Naive thymus-derived CD8-positive, alpha-beta T cell (primary cell): ENCODE data around the gene SHISA7. TPM values are rescaled to one million over a fixed set of nuclear protein-coding genes. Genes with fewer than 3 reads are reported as not detected.
A peak's percentile ranks its signal among the peaks of the same experiment; 100 is the strongest.

Experiments used
- ATAC-seq, 2 donors: fragments of 150-1000 bp; cut with Tn5 transposase in 1 of 2; sonication (Bioruptor Pico), chemical (Tn5 transposase) in 1 of 2; 1 replicate in 1 of 2; 2 replicates in 1 of 2; pipeline ENCODE4 v1.10.0; 2021; ENCODE audit warnings: mild to moderate bottlenecking in 2 of 2, moderate library complexity in 2 of 2
- POLR2A ChIA-PET: fragments of 350-600 bp; sonication (Branson Sonifier 250); formaldehyde crosslinking; loops from one replicate; lab custom pipeline; 2021; ENCODE audit warnings: antibody characterized with exemption; lab: Charles Lee
- DNase-seq, 10 donors: peaks; one replicate each; pipeline versions ENCODE4 v3.0.0 to v3.0.0-alpha.2; 2020 to 2022
- H3K27ac Mint-ChIP-seq, 10 donors: one replicate each; pipeline ENCODE4 v1.8.0; 2020 to 2022; ENCODE audit warnings: mild to moderate bottlenecking in 10 of 10, mixed read lengths in 10 of 10, moderate library complexity in 4 of 10, inconsistent platforms in 1 of 10
- H3K27me3 Mint-ChIP-seq, 5 donors: one replicate each; pipeline ENCODE4 v1.8.0; 2021 to 2022; ENCODE audit warnings: mixed read lengths in 5 of 5
- H3K36me3 Mint-ChIP-seq, 3 donors: one replicate each; pipeline ENCODE4 v1.8.0; 2020 to 2022; ENCODE audit warnings: mixed read lengths in 3 of 3, mild to moderate bottlenecking in 2 of 3, inconsistent platforms in 1 of 3
- H3K4me1 Mint-ChIP-seq, 4 donors: one replicate each; pipeline ENCODE4 v1.8.0; 2021 to 2022; ENCODE audit warnings: mixed read lengths in 4 of 4
- H3K4me3 Mint-ChIP-seq, 10 donors: one replicate each; pipeline ENCODE4 v1.8.0; 2020 to 2022; ENCODE audit warnings: mild to moderate bottlenecking in 10 of 10, mixed read lengths in 10 of 10, moderate library complexity in 6 of 10, inconsistent platforms in 1 of 10
- H3K9me3 Mint-ChIP-seq, 9 donors: one replicate each; pipeline ENCODE4 v1.8.0; 2020 to 2022; ENCODE audit warnings: mixed read lengths in 9 of 9, mild to moderate bottlenecking in 3 of 9, inconsistent platforms in 1 of 9, moderate library complexity in 1 of 9
- polyA plus RNA-seq, 3 donors: library from polyadenylated mRNA; unstranded; fragments of 300-500 nt; fragmentation: Illumina TruSeq; gene quantifications; one replicate each; pipeline ENCODE4 v1.2.3, GENCODE V29; 2021
- total RNA-seq, 8 experiments: library from RNA in 2 of 8; stranded (reverse) in 2 of 8; gene quantifications; one replicate each; pipeline ENCODE4 v1.2.3 and lab custom pipeline; 2021 to 2026

The SHISA7 gene
- total and polyA plus RNA-seq, 5 experiments from 2014 or later, result not detected

DNA sequence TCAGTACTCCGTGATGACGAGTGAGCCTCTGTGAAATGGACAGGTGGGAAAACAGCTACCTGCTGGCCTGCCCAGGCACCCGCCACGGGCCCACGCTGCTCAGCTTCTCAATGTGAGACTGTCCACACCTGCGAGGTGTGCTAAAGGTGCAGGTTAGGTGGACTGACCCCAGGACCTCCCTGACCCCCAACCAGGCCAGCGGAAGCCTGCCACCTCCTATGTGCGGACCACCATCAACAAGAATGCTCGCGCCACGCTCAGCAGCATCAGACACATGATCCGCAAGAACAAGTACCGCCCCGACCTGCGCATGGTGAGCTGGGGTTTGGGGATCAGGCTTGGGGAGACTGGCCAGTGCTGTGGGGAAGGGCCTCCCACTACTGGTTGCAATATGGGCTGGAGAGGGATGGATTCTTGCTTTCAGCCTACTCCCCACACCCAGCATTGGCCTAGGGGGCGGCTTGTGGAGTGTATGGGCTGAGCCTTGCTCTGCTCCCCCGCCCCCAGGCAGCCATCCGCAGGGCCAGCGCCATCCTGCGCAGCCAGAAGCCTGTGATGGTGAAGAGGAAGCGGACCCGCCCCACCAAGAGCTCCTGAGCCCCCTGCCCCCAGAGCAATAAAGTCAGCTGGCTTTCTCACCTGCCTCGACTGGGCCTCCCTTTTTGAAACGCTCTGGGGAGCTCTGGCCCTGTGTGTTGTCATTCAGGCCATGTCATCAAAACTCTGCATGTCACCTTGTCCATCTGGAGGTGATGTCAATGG, 55.2 kb downstream of the SHISA7 start:
- DNase-seq (peak in 1 of 10 donors; percentile 59), ATAC-seq (no peak)
- Mint-ChIP-seq H3K4me1 (peaks cover 26 to 79% (median 69%) of the 10 kb centered on the region in 4 donors), H3K9me3 (peaks cover 0 to 2% (median 0%) of the 10 kb centered on the region in 9 donors), H3K36me3 (peaks cover 9 to 56% (median 21%) of the 10 kb centered on the region in 3 donors), H3K27ac (peak overlapping the region; percentile 31 to 100 (median 99)), H3K27me3 (no peaks in the 10 kb centered on the region), H3K4me3 (peak overlapping the region; percentile 99 to 100 (median 100))
- POLR2A ChIA-PET, result interaction anchor here (0.7 to 12.9 kb wide), 6 partner anchors 11 to 284 kb away, joined by 3 to 181 read pairs (median 12); partner anchors contain the start of genes FIZ1 and UBE2S

DNA sequence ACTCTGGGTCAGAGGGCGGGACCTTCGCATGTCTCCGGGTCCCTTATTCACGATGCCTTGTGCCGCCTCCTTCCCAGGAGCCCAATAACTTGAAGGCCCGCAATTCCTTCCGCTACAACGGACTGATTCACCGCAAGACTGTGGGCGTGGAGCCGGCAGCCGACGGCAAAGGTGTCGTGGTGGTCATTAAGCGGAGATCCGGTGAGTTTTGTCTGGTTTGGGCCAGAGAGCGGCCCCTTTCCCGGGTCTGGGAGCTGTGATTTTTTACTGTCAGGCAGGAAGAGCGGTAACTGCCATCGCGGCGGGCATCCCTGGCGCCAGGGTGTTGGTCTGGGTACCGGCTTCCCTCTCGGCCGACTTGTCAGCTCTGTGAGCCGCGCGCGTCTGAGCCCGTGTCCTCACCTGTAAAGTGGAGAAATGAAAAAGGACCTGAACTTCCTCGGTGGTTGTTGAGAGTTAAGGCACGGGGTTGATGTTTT, 56.6 kb downstream of the SHISA7 start:
- ATAC-seq, result no peak
- peaks cover 35 to 82% (median 78%) of the 10 kb centered on the region in 4 donors for H3K4me1 Mint-ChIP-seq
- H3K4me3 Mint-ChIP-seq, result peak overlapping the region; percentile 99 to 100 (median 100)
- H3K27me3 Mint-ChIP-seq, result no peaks in the 10 kb centered on the region
- POLR2A ChIA-PET, result interaction anchor here (0.6 to 12.9 kb wide), 9 partner anchors 12 to 132 kb away, joined by 3 to 181 read pairs (median 19); partner anchors contain the start of genes KMT5C, PPP6R1 and UBE2S
- peaks cover 0 to 2% (median 0%) of the 10 kb centered on the region in 9 donors for H3K9me3 Mint-ChIP-seq
- no peak for DNase-seq
- peak overlapping the region; percentile 98 to 100 (median 99) for H3K27ac Mint-ChIP-seq
- H3K36me3 Mint-ChIP-seq, result peaks cover 9 to 50% (median 21%) of the 10 kb centered on the region in 3 donors

DNA sequence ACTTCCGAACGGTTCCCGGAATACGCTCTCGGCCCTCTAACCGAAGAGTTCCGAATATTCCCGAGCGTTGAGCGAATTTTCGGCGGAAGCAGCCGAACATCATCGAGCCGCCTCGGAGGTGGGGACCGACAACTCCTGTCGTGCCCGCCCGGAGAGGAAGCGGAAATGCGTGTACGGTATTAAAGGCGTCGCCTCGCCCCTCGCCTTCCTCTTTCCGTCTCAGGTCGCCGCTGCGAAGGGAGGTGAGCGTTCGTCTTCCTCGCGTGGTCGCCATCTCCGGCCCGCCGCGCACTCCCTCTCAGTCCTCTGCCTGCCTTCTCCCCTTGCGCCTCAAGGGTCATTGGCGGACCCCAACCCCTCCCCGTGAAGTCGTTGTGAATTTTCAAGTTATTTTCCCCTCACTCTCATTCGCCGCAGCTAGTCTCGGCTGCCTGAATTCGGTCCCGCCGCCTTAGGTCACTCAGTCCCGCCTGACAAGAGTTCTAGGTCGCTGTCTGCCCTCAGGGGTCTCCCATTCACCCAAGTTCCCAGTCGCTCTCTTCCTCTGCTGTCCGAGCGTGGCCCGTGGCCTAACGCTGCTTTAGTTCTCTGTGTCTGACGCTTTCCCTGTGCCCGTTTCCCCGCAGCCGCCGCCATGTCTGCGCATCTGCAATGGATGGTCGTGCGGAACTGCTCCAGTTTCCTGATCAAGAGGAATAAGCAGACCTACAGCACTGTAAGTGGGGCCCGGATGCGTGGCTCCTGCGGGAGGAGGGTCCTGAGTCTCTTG, 57.2 kb downstream of the SHISA7 start, which contains the start of gene RPL28:
Gene RPL28 (plus strand): TSS at position 209 of the 769 bp plus-strand sequence. CDS start 426 bp downstream, at position 635.
- DNase-seq, result peak; percentile 63 to 100 (median 99)
- peaks cover 0 to 2% (median 0%) of the 10 kb centered on the region in 9 donors for H3K9me3 Mint-ChIP-seq
- peak within 1 kb of the TSS; percentile 98 to 100 (median 99) for H3K27ac Mint-ChIP-seq
- POLR2A ChIA-PET, result interaction anchor here (0.5 to 12.9 kb wide), 8 partner anchors 13 to 131 kb away, joined by 3 to 181 read pairs (median 22); partner anchors contain the start of genes KMT5C, PPP6R1 and UBE2S
- peak within 1 kb of the TSS; percentile 99 to 100 (median 100) for H3K4me3 Mint-ChIP-seq
- H3K36me3 Mint-ChIP-seq, result peaks cover 9 to 50% (median 21%) of the 10 kb centered on the region in 3 donors
- ATAC-seq, result peak; percentile 73 to 81
- no peaks in the 10 kb centered on the region for H3K27me3 Mint-ChIP-seq
- H3K4me1 Mint-ChIP-seq, result peaks cover 36 to 79% (median 75%) of the 10 kb centered on the region in 4 donors

DNA sequence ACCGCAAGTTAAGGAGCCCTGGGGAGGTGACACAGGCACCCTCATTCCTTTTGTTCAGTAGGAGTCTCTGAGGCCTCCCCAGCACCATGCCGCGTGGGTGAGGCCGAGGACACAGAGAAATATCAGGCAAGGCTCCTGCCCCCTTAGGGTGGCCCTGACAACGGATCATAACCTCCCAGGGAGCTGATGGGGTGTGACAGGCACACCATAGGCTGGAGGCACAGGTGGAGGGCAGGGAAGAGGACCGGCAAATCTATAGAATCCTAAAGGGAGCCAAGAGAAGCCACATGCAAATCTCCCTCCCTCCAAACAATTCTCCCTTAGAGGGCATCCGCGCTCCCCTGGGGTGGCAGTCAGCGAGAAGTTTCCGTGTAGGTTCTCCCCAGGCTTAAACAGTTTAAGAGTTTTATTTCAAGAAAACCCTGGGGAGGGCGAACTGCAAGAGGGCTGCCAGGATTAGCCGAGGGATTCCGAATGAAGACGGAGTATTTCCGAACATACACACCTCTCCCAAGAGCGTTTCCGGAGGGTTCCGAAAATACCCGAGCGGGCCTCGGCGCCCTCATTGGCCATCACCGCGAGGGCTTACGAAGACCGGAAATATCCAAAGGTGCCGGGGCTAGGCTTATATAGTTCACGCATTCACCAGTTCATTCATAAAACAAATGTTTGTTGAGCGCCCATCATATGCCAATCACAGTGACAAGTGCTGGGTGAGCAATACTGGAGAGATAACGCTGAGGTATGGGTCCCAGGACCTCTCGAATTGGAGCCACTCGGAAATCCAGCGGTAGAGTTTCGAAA, 58.0 kb downstream of the SHISA7 start:
- Mint-ChIP-seq H3K4me1 (peaks cover 33 to 73% (median 67%) of the 10 kb centered on the region in 4 donors), H3K4me3 (peak overlapping the region; percentile 99 to 100 (median 100)), H3K9me3 (peaks cover 0 to 2% (median 0%) of the 10 kb centered on the region in 9 donors), H3K27ac (peak overlapping the region; percentile 98 to 100 (median 99)), H3K27me3 (no peaks in the 10 kb centered on the region), H3K36me3 (peaks cover 9 to 45% (median 21%) of the 10 kb centered on the region in 3 donors)
- peak; percentile 89 to 100 (median 96) for DNase-seq
- peak; percentile 77 for ATAC-seq
- POLR2A ChIA-PET, result interaction anchor here (0.5 to 12.9 kb wide), 21 partner anchors 11 to 269 kb away, joined by 3 to 181 read pairs (median 5); partner anchors contain the start of genes CCDC106, GARIN5B, HSPBP1 and ISOC2

DNA sequence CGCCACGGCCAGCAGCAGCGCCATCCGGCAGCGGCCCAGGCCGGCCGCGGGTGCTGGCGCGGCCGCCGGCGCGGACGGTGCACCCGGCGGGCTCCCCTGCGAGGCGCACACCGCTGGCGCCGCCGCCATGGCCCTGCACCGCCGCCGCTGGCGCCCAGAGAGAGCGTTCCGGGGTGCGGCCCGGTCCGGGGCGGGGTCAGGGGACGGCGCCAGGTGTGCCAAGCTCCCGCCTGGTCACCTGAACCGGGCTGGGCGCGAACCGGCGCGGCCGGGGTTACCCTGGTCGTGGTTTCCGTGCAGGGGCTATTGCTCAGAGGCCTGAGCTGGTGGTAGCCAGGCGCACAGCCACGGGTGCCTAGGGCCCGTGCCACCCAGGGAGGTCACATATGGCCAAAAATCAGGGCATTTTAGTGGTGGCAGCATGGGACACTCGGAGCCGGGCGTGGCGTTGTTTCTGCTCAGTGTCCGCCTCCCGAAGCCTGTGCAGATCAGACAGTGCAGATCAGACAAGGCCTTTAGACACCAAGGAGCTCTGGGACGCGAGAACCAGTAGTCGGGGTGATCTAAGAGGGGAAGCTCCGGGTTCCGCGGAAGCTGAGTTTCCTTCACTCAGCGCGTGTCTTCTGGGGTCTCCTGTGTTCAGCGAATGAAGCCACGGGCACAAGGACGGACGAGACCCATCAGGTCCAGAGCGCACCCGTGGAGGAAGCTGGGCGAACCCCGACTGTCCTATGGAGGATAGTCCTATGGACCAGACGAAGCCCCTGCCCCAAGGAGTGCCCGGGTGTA, 58.8 kb downstream of the SHISA7 start, which contains the start of gene TMEM238:
Gene TMEM238 (minus strand): TSS at position 162 of the 789 bp plus-strand sequence. CDS start 33 bp downstream, at position 129.
- peaks cover 27 to 65% (median 59%) of the 10 kb centered on the region in 4 donors for H3K4me1 Mint-ChIP-seq

DNA sequence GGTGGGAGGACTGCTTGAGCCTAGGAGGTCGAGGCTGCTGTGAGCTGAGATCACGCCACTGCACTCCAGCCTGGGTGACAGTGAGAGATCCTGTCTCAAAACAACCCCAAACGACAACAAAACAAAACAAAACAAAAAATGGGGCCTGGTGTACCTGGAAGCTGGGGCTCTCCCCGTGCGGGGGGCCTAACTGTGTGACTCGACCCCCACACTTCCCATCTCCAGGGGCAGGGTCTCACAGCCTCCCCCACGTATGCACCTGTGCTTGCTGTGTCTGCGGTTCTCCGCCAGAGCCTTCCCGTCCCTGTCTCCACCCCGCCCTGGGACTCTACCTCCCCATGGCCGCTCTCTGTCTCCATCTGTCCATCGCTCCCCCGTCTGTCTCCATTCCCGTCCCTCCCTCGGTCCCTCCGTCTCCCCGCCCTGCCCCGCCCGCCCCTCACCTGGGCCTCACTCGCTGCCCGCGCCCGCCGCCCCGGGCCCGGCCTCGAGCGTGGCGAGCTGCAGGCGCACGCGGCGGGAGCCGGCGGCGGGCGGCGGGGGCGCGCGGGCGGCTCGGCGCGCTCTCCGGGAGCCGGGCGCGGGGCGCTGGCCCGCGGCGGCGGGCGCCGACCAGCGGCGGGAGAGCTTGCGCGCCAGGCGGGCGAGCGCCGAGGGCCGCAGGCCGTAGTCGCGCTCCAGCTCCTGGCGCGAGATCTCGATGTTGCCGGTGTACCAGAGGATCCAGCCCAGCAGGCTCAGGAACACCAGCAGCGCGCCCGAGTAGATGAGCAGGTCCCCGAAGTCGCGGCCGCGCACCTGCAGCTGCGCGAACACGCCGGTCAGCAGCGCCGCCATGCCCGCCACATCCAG, 59.6 kb downstream of the SHISA7 start:
- Mint-ChIP-seq H3K4me3 (peak overlapping the region; percentile 78 to 99 (median 84)), H3K9me3 (peaks cover 0 to 2% (median 0%) of the 10 kb centered on the region in 9 donors), H3K27ac (peak overlapping the region; percentile 48 to 92 (median 85)), H3K36me3 (peaks cover 9 to 29% (median 15%) of the 10 kb centered on the region in 3 donors), H3K4me1 (peaks cover 23 to 57% (median 51%) of the 10 kb centered on the region in 4 donors), H3K27me3 (no peaks in the 10 kb centered on the region)
- POLR2A ChIA-PET, result interaction anchor here (0.6 to 12.9 kb wide), 18 partner anchors 8 to 271 kb away, joined by 3 to 181 read pairs (median 7); partner anchors contain the start of genes CCDC106, GARIN5B, HSPBP1 and KMT5C
- ATAC-seq, result peak in 1 of 2 donors; percentile 7
- DNase-seq, result peak in 7 of 10 donors; percentile 37 to 69 (median 44)

More for the DNA sequence above, 58.8 kb downstream of the SHISA7 start, which contains the start of gene TMEM238:
- POLR2A ChIA-PET, result interaction anchor here (0.5 to 12.9 kb wide), 23 partner anchors 9 to 270 kb away, joined by 3 to 181 read pairs (median 5); partner anchors contain the start of genes CCDC106, GARIN5B, HSPBP1 and ISOC2
- peak in 7 of 10 donors; percentile 37 to 68 (median 46) for DNase-seq
- Mint-ChIP-seq H3K27me3 (no peaks in the 10 kb centered on the region), H3K36me3 (peaks cover 9 to 37% (median 17%) of the 10 kb centered on the region in 3 donors), H3K9me3 (peaks cover 0 to 2% (median 0%) of the 10 kb centered on the region in 9 donors), H3K4me3 (peak within 1 kb of the TSS; percentile 99 to 100 (median 100)), H3K27ac (peak within 1 kb of the TSS; percentile 98 to 100 (median 99))
- peak in 1 of 2 donors; percentile 14 for ATAC-seq

DNA sequence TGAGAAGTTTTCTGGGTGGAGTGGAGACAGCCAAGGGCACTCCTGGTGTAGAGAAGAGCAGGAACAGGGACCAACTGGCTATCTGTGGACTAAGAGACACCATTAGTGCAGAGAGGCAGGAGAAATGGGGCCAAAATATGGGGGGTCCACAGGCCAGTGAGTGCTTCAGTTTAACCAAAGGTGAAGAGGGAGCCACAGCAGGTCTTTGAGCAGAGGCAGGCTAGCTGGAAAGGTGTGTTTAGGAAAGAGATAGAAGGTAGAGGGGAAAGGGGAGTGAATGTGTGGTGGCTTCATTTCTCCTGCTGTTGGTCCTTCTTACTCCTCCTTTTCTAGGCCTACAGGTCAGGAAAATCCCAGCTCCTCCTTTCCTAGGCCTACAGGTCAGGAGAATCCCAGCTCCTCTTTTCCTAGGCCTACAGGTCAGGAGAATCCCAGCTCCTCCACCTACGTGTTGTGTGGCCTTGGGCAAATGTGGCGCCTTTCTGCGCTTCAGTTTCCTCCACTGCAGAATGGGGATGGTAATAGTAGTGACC, 60.5 kb downstream of the SHISA7 start:
- POLR2A ChIA-PET, result interaction anchor here (1.3 to 12.9 kb wide), 7 partner anchors 11 to 239 kb away, joined by 3 to 181 read pairs (median 21); partner anchors contain the start of genes KMT5C and UBE2S

DNA sequence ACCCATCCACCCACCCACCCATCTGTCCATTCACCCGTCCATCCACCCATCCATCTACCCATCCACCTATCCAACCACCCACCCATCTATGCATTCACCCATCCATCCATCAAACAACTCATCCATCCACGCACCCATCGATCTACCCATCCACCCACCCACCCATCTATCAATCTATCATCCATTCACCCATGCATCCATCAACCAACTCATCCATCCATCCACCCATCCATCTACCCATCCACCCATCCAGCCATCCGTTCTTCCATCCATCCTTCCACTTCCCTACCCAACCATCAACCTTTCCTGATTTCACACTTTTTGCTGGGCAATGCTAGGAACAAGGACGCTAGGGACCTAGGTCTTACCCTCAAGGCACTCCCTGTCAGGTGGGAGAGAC, 61.1 kb downstream of the SHISA7 start:
- no peaks in the 10 kb centered on the region for H3K27me3 Mint-ChIP-seq
- ATAC-seq, result no peak
- H3K4me3 Mint-ChIP-seq, result peak overlapping the region in 8 of 10 donors; percentile 12 to 99 (median 82)
- no peak for DNase-seq
- POLR2A ChIA-PET, result no interaction called here
- peaks cover 21 to 42% (median 38%) of the 10 kb centered on the region in 4 donors for H3K4me1 Mint-ChIP-seq
- H3K27ac Mint-ChIP-seq, result peak overlapping the region in 2 of 10 donors; percentile 11 to 79
- peaks cover 0 to 2% (median 0%) of the 10 kb centered on the region in 9 donors for H3K9me3 Mint-ChIP-seq
- H3K36me3 Mint-ChIP-seq, result peaks cover 6 to 15% (median 9%) of the 10 kb centered on the region in 3 donors

More for the DNA sequence above, 60.5 kb downstream of the SHISA7 start:
- H3K9me3 Mint-ChIP-seq, result peaks cover 0 to 2% (median 0%) of the 10 kb centered on the region in 9 donors
- peaks cover 23 to 47% (median 43%) of the 10 kb centered on the region in 4 donors for H3K4me1 Mint-ChIP-seq
- H3K27ac Mint-ChIP-seq, result peak overlapping the region in 7 of 10 donors; percentile 11 to 91 (median 75)
- H3K4me3 Mint-ChIP-seq, result peak overlapping the region; percentile 78 to 99 (median 84)
- H3K27me3 Mint-ChIP-seq, result no peaks in the 10 kb centered on the region
- DNase-seq (peak in 1 of 10 donors; percentile 13), ATAC-seq (no peak)
- H3K36me3 Mint-ChIP-seq, result peaks cover 9 to 20% (median 10%) of the 10 kb centered on the region in 3 donors

DNA sequence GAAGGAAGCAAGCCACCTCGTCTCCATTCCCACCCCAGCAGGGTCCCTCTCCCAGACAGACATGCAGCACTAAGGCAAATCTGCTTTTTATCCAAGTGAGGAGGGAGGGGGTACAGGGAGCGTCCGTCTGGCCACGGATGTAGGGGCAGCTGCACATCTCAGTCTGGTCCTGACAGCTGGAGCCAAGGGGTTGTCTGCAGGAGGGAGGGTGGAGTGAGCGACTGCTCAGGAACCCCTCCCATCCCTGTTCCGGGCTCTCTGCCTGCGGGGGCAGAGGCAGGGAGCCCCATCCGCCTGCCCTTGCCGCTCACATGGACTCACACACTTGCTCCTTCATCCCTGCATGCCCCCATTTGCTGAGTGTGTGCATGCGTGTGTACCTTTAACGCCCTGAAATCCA, 63.9 kb downstream of the SHISA7 start:
- Mint-ChIP-seq H3K27ac (peak overlapping the region in 1 of 10 donors; percentile 72), H3K4me3 (no peak overlapping the region), H3K4me1 (peaks cover 14 to 20% (median 15%) of the 10 kb centered on the region in 4 donors), H3K27me3 (peaks cover 0 to 16% (median 0%) of the 10 kb centered on the region in 5 donors), H3K9me3 (no peaks in the 10 kb centered on the region), H3K36me3 (peaks cover 0 to 2% (median 0%) of the 10 kb centered on the region in 3 donors)
- ATAC-seq (no peak), DNase-seq (peak in 1 of 10 donors; percentile 23)
- POLR2A ChIA-PET, result interaction anchor here (0.5 to 1.0 kb wide), 2 partner anchors 40 to 103 kb away, joined by 3 read pairs; no protein-coding TSS in a partner anchor
